ENCODE measurements around the gene EPB41L4B.
A peak's percentile ranks its signal among the peaks of the same experiment; 100 is the strongest.
"Not testable (repeated sequence)": the region's sequence is repeated elsewhere in the genome, so short reads cannot be mapped to it uniquely, and the experiment has no call there.

The EPB41L4B gene

GRCh38 chr9:109297899-109298298 is 23.0 kb downstream of the EPB41L4B start:
- DNase-seq (ENCODE audit: low spot score): peak; percentile 93

GRCh38 chr9:109295221-109296130 is 25.4 kb downstream of the EPB41L4B start:
- no peak for DNase-seq (ENCODE audit: low spot score)

GRCh38 chr9:109290385-109290784 is 30.5 kb downstream of the EPB41L4B start:
- DNase-seq (ENCODE audit: low spot score): no peak

GRCh38 chr9:109289931-109290330 is 30.9 kb downstream of the EPB41L4B start:
- DNase-seq (ENCODE audit: low spot score): no peak

GRCh38 chr9:109289186-109289585 is 31.7 kb downstream of the EPB41L4B start:
- DNase-seq (ENCODE audit: low spot score): no peak

- no peak for DNase-seq (ENCODE audit: low spot score)
These were observed 33.9 kb downstream of the EPB41L4B start for GRCh38 chr9:109286981-109287380.

- DNase-seq (ENCODE audit: low spot score): peak; percentile 72
These were observed 34.3 kb downstream of the EPB41L4B start for GRCh38 chr9:109286571-109286977.

GRCh38 chr9:109283672-109284071 is 37.2 kb downstream of the EPB41L4B start:
- not testable (repeated sequence) for DNase-seq (ENCODE audit: low spot score)

GRCh38 chr9:109283012-109283411 is 37.8 kb downstream of the EPB41L4B start:
- no peak for DNase-seq (ENCODE audit: low spot score)

GRCh38 chr9:109282302-109282701 is 38.6 kb downstream of the EPB41L4B start:
- no peak for DNase-seq (ENCODE audit: low spot score)

- DNase-seq (ENCODE audit: low spot score): no peak
These were observed 39.3 kb downstream of the EPB41L4B start for GRCh38 chr9:109281518-109281917.

- no peak for DNase-seq (ENCODE audit: low spot score)
These were observed 42.0 kb downstream of the EPB41L4B start for GRCh38 chr9:109278848-109279247.

- DNase-seq (ENCODE audit: low spot score): no peak
These were observed 42.6 kb downstream of the EPB41L4B start for GRCh38 chr9:109278216-109278615.

- DNase-seq (ENCODE audit: low spot score): no peak
These were observed 43.4 kb downstream of the EPB41L4B start for GRCh38 chr9:109277451-109277850.

- DNase-seq (ENCODE audit: low spot score): no peak
These were observed 44.1 kb downstream of the EPB41L4B start for GRCh38 chr9:109276469-109277440.

GRCh38 chr9:109274884-109275730 is 45.8 kb downstream of the EPB41L4B start:
- no peak for DNase-seq (ENCODE audit: low spot score)

GRCh38 chr9:109273869-109274268 is 47.0 kb downstream of the EPB41L4B start:
- no peak for DNase-seq (ENCODE audit: low spot score)

- DNase-seq (ENCODE audit: low spot score): no peak
These were observed 48.1 kb downstream of the EPB41L4B start for GRCh38 chr9:109272745-109273144.

GRCh38 chr9:109272045-109272444 is 48.8 kb downstream of the EPB41L4B start:
- no peak for DNase-seq (ENCODE audit: low spot score)

- DNase-seq (ENCODE audit: low spot score): no peak
These were observed 49.6 kb downstream of the EPB41L4B start for GRCh38 chr9:109270971-109271925.
